ENCODE results near the gene RSRC1. TPM values are rescaled to one million over a fixed set of nuclear protein-coding genes. Genes with fewer than 3 reads are reported as not detected.

Gene RSRC1
- total and polyA plus RNA-seq, 10 donors = 7.2 to 56.5 (median 33.1) TPM

- intact Hi-C loops (cut with DNase I; ENCODE audit: low total_unique reads) = no loop called here
Observed at GRCh38 chr3:158347966-158348365, 238.1 kb downstream of the RSRC1 start.

GRCh38 chr3:158350971-158351370 is 241.1 kb downstream of the RSRC1 start:
- peaks cover 0 to 9% (median 0%) of the 10 kb centered on the region in 8 donors for H3K9me3 ChIP-seq
- no peak overlapping the region for H3K4me3 ChIP-seq
- WGBS, 5 donors = 85 to 94% (median 90%) methylated on average over 4 of the region's 4 CpGs
- H3K36me3 ChIP-seq = no peaks in the 10 kb centered on the region
- no peak for DNase-seq
- H3K27ac ChIP-seq = no peak overlapping the region
- H3K27me3 ChIP-seq (replicated peaks in 1 of 7) = no peaks in the 10 kb centered on the region
- no peak for TF ChIP-seq POLR2AphosphoS5 (IDR thresholded peaks at IDR 0.05)
- H3K4me1 ChIP-seq = peaks cover 0 to 17% (median 2%) of the 10 kb centered on the region in 6 donors
- intact Hi-C loops (cut with DNase I; ENCODE audit: low total_unique reads) = no loop called here

More at GRCh38 chr3:158347966-158348365, 238.1 kb downstream of the RSRC1 start:
- H3K27me3 ChIP-seq (replicated peaks in 1 of 7) = no peaks in the 10 kb centered on the region
- 84 to 97% (median 96%) methylated on average over 1 of the region's 1 CpG for WGBS, 5 donors
- H3K27ac ChIP-seq = no peak overlapping the region
- H3K4me3 ChIP-seq = no peak overlapping the region
- DNase-seq = no peak
- TF ChIP-seq CTCF (IDR thresholded peaks at IDR 0.05 in 8 of 11, conservative IDR thresholded peaks at IDR 0.05 in 3 of 11) (no peak), POLR2AphosphoS5 (IDR thresholded peaks at IDR 0.05) (no peak), POLR2A (IDR thresholded peaks at IDR 0.05) (no peak)
- H3K4me1 ChIP-seq = peaks cover 0 to 11% (median 2%) of the 10 kb centered on the region in 6 donors
- no peaks in the 10 kb centered on the region for H3K36me3 ChIP-seq
- H3K9me3 ChIP-seq = peaks cover 0 to 9% (median 0%) of the 10 kb centered on the region in 8 donors

DNA sequence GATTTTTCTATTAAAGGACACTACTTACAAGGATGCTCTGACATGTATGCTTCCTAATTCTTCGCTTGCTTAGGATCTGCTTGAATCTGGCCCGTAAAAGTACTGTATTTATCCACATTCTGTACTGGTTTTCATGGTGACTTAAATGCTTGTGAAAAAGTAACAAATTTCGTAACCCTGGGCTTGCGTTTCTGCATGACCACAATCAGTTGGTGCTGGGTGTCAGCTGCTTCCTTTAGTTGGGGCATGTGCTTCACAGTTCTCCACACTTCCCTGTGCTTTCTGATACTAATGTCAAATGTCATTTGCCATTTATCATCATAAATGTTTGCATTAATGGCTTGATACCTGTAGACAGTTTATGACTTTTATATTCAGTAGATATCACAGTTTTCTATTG is 242.7 kb downstream of the RSRC1 start:
- no peaks in the 10 kb centered on the region for H3K27me3 ChIP-seq (replicated peaks in 1 of 7)
- no peak for TF ChIP-seq POLR2AphosphoS5 (IDR thresholded peaks at IDR 0.05)
- no peak for TF ChIP-seq POLR2A (IDR thresholded peaks at IDR 0.05)
- TF ChIP-seq CTCF (IDR thresholded peaks at IDR 0.05 in 8 of 11, conservative IDR thresholded peaks at IDR 0.05 in 3 of 11) = no peak
- no peaks in the 10 kb centered on the region for H3K9me3 ChIP-seq
- no peaks in the 10 kb centered on the region for H3K36me3 ChIP-seq
- no peak overlapping the region for H3K4me3 ChIP-seq
- H3K27ac ChIP-seq = no peak overlapping the region
- DNase-seq = no peak
- peaks cover 0 to 20% (median 3%) of the 10 kb centered on the region in 6 donors for H3K4me1 ChIP-seq
- 36 to 67% (median 45%) methylated on average over 4 of the region's 4 CpGs for WGBS, 5 donors
- intact Hi-C loops (cut with DNase I; ENCODE audit: low total_unique reads) = no loop called here

DNA sequence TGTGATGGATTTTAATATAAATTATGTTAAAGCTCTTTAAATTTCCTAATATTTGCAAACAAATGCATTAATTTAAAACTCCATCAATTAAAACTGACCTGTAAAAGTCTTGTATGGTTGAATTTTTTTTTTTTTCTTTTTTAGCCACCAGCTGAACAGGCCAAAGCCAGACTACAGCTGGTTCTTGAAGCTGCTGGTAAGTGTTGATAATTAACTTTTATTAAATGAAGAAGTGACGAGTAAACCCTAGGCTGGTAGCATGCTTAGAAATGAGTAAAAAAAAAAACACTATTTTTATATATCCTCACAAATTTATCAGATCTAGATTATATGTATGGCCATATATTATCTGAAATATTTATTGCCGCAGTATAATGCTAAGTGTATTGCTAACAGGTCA is 244.8 kb downstream of the RSRC1 start:
- Histone ChIP-seq H3K4me3 (no peak overlapping the region), H3K27ac (no peak overlapping the region), H3K9me3 (peaks cover 0 to 6% (median 2%) of the 10 kb centered on the region in 8 donors), H3K27me3 (replicated peaks in 1 of 7) (no peaks in the 10 kb centered on the region), H3K4me1 (peaks cover 0 to 20% (median 3%) of the 10 kb centered on the region in 6 donors), H3K36me3 (peaks cover 0 to 7% (median 1%) of the 10 kb centered on the region in 6 donors)
- WGBS, 5 donors = 82 to 92% (median 88%) methylated on average over 2 of the region's 2 CpGs
- DNase-seq = no peak
- no peak for TF ChIP-seq POLR2AphosphoS5 (IDR thresholded peaks at IDR 0.05)
- TF ChIP-seq POLR2A (IDR thresholded peaks at IDR 0.05) = no peak
- no peak for TF ChIP-seq CTCF (IDR thresholded peaks at IDR 0.05 in 8 of 11, conservative IDR thresholded peaks at IDR 0.05 in 3 of 11)
- intact Hi-C loops (cut with DNase I; ENCODE audit: low total_unique reads) = no loop called here

Data from spleen (tissue), 11 donors.